Stimulated activated CD8-positive, alpha-beta memory T cell treated with anti-CD3 and anti-CD28 coated beads, Interleukin-2, amount 100 ng/mL, for 48 hours (primary cell): ENCODE measurements around the gene RAB36.

Experiments used
- DNase-seq, 2 donors: peaks; one replicate each; pipeline ENCODE4 v3.0.0-alpha.2; 2020; ENCODE audit warnings: low read depth in 2 of 2

The RAB36 gene

GRCh38 chr22:23108249-23109078 lies 36.8 kb upstream of the RAB36 start:
- no peak for DNase-seq

- no peak for DNase-seq
Observed at GRCh38 chr22:23109079-23109347, 36.3 kb upstream of the RAB36 start.

DNA sequence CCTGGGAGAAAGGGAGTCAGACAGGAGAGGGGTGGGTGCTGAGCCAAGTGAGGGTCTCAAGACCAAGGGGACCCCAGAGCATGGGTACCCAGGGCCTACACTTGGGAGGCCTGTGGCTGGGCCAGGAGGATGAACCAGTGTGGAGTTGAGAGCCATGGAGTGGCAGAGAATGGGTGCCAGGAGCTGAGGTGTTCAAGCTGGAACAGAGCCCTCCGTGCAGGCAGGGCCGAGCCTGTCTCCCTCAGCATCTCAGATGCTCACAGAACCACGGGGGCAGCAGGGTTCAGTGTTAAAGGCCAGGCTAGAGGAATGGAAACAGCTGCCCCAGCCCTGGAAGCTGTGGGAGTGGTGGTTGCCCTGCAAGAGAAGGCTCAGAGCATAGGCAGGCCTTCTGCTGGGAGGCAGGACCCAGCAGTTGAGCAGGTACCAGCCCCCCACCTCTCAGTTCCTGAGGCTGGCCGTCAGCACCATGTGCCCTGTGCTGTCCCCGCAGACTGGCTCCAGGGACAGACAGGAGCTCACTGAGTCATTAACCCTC lies 35.8 kb upstream of the RAB36 start:
- DNase-seq: no peak

- DNase-seq: no peak
Observed at GRCh38 chr22:23110190-23110921, 34.9 kb upstream of the RAB36 start.

GRCh38 chr22:23110922-23111527 lies 34.3 kb upstream of the RAB36 start:
- DNase-seq: no peak

- DNase-seq: no peak
Observed at GRCh38 chr22:23112472-23113012, 32.7 kb upstream of the RAB36 start.

GRCh38 chr22:23113067-23113846 lies 32.0 kb upstream of the RAB36 start:
- no peak for DNase-seq

- DNase-seq: no peak
Observed at GRCh38 chr22:23113847-23114720, 31.2 kb upstream of the RAB36 start.

DNA sequence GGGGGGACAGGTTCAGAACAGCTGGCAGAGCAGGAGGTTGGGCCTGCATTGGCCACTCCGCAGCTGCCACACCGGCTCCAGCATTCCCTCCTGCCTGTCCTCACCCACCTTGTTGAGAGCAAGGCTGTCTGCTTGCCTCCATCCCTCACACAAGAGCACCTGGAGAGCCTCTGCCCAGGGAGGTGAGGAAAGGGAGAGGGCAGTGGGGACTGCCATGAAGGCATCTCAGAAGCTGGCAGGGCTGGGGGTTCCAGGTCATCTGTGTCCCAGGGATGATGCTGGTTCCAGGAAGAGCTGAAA lies 30.6 kb upstream of the RAB36 start:
- DNase-seq: no peak

DNA sequence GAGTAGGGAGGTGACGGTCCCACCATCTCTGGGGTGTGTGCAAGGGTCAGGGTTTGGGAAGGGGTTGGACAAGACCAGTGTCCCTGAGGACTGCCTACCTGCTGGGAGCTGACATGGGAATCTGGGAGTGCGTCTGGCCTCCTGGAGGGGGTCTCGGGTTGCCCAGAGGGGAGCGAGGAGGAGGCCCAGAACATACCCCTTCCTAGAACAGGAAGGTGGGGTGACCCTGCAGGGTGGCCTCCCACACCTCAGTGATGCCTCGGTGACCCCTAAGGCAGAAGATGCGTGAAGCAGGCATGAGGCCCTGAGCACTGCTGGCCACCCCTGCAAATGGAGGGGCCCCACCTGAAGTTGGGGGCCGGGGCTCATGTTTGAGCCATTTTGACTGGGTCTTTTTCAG lies 29.9 kb upstream of the RAB36 start:
- no peak for DNase-seq

GRCh38 chr22:23115825-23116494 lies 29.3 kb upstream of the RAB36 start:
- no peak for DNase-seq

DNA sequence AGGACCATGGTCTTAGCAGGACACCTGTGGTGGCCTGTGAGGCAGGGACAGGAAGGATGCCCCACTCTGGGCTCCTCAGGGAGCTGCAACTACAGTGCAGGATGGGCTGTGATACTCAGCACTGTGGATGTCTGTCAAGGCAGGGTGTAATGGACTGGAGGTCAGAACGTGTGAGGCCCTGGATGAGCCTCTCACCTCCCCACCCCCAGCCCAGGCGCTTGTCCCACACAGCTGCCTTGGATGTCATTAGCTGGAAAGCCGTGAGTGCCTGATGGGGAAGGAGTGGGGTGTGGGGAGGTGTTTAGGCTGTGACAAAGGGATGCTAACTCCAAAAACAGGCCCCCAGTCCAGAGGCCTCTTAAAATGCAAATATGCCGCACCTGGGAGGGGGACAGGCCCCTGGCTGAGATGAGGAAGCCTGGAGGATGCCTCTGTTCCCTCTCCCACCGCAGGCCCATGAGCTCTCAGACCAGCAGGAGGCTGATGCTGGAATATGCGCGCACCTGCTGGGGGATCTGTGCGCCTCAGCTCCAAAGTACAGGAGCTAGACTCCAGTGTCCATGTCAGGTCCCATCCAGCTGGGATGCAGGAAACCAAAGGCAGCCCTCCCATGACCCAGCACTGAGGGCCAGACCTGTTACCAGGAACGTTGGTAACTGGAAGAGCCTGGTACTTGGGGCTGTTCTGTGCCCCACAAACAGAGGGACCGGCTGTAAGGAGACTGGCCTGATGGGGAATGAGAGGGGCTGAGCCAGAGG lies 28.6 kb upstream of the RAB36 start:
- no peak for DNase-seq

- no peak for DNase-seq
Observed at GRCh38 chr22:23117275-23117674, 28.0 kb upstream of the RAB36 start.

- no peak for DNase-seq
Observed at GRCh38 chr22:23117891-23118646, 27.2 kb upstream of the RAB36 start.

GRCh38 chr22:23118647-23119493 lies 26.4 kb upstream of the RAB36 start:
- DNase-seq: no peak

- DNase-seq: peak; percentile 7 to 31
Observed at GRCh38 chr22:23119494-23120414, 25.5 kb upstream of the RAB36 start.

- no peak for DNase-seq
Observed at GRCh38 chr22:23120415-23120899, 24.8 kb upstream of the RAB36 start.
